Stomach (tissue), 4 donors: ENCODE data around the gene EEF2.

Source experiments
- CTCF ChIP-seq, 7 experiments: fragments of 450-650 bp in 4 of 7; fragments of 200-600 bp in 3 of 7; sonication (generic) in 3 of 7; IDR thresholded peaks; one replicate each; pipeline ENCODE4 v1.5.1; 2016 to 2019; ENCODE audit warnings: antibody characterized with exemption in 7 of 7, control low read depth in 2 of 7, mild to moderate bottlenecking in 1 of 7
- EP300 ChIP-seq: sonication (generic); formaldehyde crosslinking; IDR thresholded peaks from one replicate; pipeline ENCODE4 v1.6.1; 2017; ENCODE audit warnings: antibody characterized with exemption
- POLR2AphosphoS5 ChIP-seq, 3 donors: sonication (generic); formaldehyde crosslinking; IDR thresholded peaks; one replicate each; pipeline ENCODE4 v1.6.1; 2016; ENCODE audit warnings: antibody characterized with exemption in 3 of 3

GRCh38 chr19:4012975-4013634, 27.8 kb upstream of the EEF2 start:
- TF ChIP-seq POLR2AphosphoS5 (IDR thresholded peaks at IDR 0.05), result no peak
- TF ChIP-seq CTCF (IDR thresholded peaks at IDR 0.05), result no peak
- no peak for TF ChIP-seq EP300
